ENCODE data around the gene LRBA. TPM values are rescaled to one million over a fixed set of nuclear protein-coding genes. Genes with fewer than 3 reads are reported as not detected.

LRBA gene
- total RNA-seq, 4 donors from 2014 or later, result 13.3 to 21.2 (median 20.1) TPM

GRCh38 chr4:150911326-150911725 lies 103.8 kb downstream of the LRBA start:
- intact Hi-C loops (cut with DNase I), result no loop called here
- TF ChIP-seq POLR2AphosphoS5 (IDR thresholded peaks at IDR 0.05) (no peak), POLR2A (IDR thresholded peaks at IDR 0.05; ENCODE audit: low read depth) (no peak), EP300 (IDR thresholded peaks at IDR 0.05) (no peak), CTCF (IDR thresholded peaks at IDR 0.05) (no peak)
- H3K4me3 ChIP-seq, result no peak overlapping the region
- H3K27me3 ChIP-seq, result no peaks in the 10 kb centered on the region
- peaks cover 0 to 51% (median 22%) of the 10 kb centered on the region in 4 donors for H3K36me3 ChIP-seq
- H3K9me3 ChIP-seq, result peaks cover 0 to 8% (median 0%) of the 10 kb centered on the region in 4 donors
- no peak for DNase-seq (ENCODE audit: extremely low spot score)
- 97% methylated on average over 1 of the region's 1 CpG for WGBS
- H3K27ac ChIP-seq (replicated peaks in 1 of 4), result no peak overlapping the region
- no peaks in the 10 kb centered on the region for H3K4me1 ChIP-seq

GRCh38 chr4:150909116-150909515 lies 106.0 kb downstream of the LRBA start:
- Histone ChIP-seq H3K9me3 (peaks cover 0 to 8% (median 0%) of the 10 kb centered on the region in 4 donors), H3K27ac (replicated peaks in 1 of 4) (no peak overlapping the region), H3K4me3 (no peak overlapping the region), H3K27me3 (no peaks in the 10 kb centered on the region), H3K36me3 (peaks cover 0 to 36% (median 16%) of the 10 kb centered on the region in 4 donors), H3K4me1 (no peaks in the 10 kb centered on the region)
- WGBS, result 90% methylated on average over 3 of the region's 3 CpGs
- intact Hi-C loops (cut with DNase I), result no loop called here
- DNase-seq (ENCODE audit: extremely low spot score), result no peak
- TF ChIP-seq EP300 (IDR thresholded peaks at IDR 0.05) (no peak), POLR2A (IDR thresholded peaks at IDR 0.05; ENCODE audit: low read depth) (no peak), POLR2AphosphoS5 (IDR thresholded peaks at IDR 0.05) (no peak), CTCF (IDR thresholded peaks at IDR 0.05) (no peak)

- 50% methylated on average over 3 of the region's 3 CpGs for WGBS
- no peak for DNase-seq (ENCODE audit: extremely low spot score)
- H3K36me3 ChIP-seq, result peaks cover 0 to 24% (median 10%) of the 10 kb centered on the region in 4 donors
- intact Hi-C loops (cut with DNase I), result no loop called here
- no peak overlapping the region for H3K27ac ChIP-seq (replicated peaks in 1 of 4)
- H3K4me1 ChIP-seq, result no peaks in the 10 kb centered on the region
- H3K4me3 ChIP-seq, result no peak overlapping the region
- no peaks in the 10 kb centered on the region for H3K27me3 ChIP-seq
- TF ChIP-seq CTCF (IDR thresholded peaks at IDR 0.05) (no peak), POLR2AphosphoS5 (IDR thresholded peaks at IDR 0.05) (no peak), EP300 (IDR thresholded peaks at IDR 0.05) (no peak), POLR2A (IDR thresholded peaks at IDR 0.05; ENCODE audit: low read depth) (no peak)
- peaks cover 0 to 8% (median 0%) of the 10 kb centered on the region in 4 donors for H3K9me3 ChIP-seq
Observed at GRCh38 chr4:150906987-150907633, 108.0 kb downstream of the LRBA start.

GRCh38 chr4:150904671-150905070 lies 110.4 kb downstream of the LRBA start:
- H3K4me3 ChIP-seq, result no peak overlapping the region
- no peaks in the 10 kb centered on the region for H3K4me1 ChIP-seq
- DNase-seq (ENCODE audit: extremely low spot score), result no peak
- peaks cover 0 to 16% (median 5%) of the 10 kb centered on the region in 4 donors for H3K36me3 ChIP-seq
- H3K27ac ChIP-seq (replicated peaks in 1 of 4), result no peak overlapping the region
- intact Hi-C loops (cut with DNase I), result no loop called here
- TF ChIP-seq POLR2AphosphoS5 (IDR thresholded peaks at IDR 0.05) (no peak), POLR2A (IDR thresholded peaks at IDR 0.05; ENCODE audit: low read depth) (no peak), EP300 (IDR thresholded peaks at IDR 0.05) (no peak), CTCF (IDR thresholded peaks at IDR 0.05) (no peak)
- no peaks in the 10 kb centered on the region for H3K9me3 ChIP-seq
- 67% methylated on average over 3 of the region's 3 CpGs for WGBS
- H3K27me3 ChIP-seq, result no peaks in the 10 kb centered on the region

- no peak for DNase-seq (ENCODE audit: extremely low spot score)
- H3K36me3 ChIP-seq, result peaks cover 0 to 24% (median 9%) of the 10 kb centered on the region in 4 donors
- TF ChIP-seq CTCF (IDR thresholded peaks at IDR 0.05), result no peak
- TF ChIP-seq POLR2A (IDR thresholded peaks at IDR 0.05; ENCODE audit: low read depth), result no peak
- TF ChIP-seq EP300 (IDR thresholded peaks at IDR 0.05), result no peak
- TF ChIP-seq POLR2AphosphoS5 (IDR thresholded peaks at IDR 0.05), result no peak
- H3K4me3 ChIP-seq, result no peak overlapping the region
- intact Hi-C loops (cut with DNase I), result no loop called here
- no peak overlapping the region for H3K27ac ChIP-seq (replicated peaks in 1 of 4)
- WGBS, result 93% methylated on average over 2 of the region's 2 CpGs
- no peaks in the 10 kb centered on the region for H3K27me3 ChIP-seq
- H3K9me3 ChIP-seq, result no peaks in the 10 kb centered on the region
- H3K4me1 ChIP-seq, result no peaks in the 10 kb centered on the region
Observed at GRCh38 chr4:150903603-150904002, 111.5 kb downstream of the LRBA start.
